HG02973 (cell line): Measurements from ENCODE around the gene TMEM63B.
"Not testable (repeated sequence)": the region's sequence is repeated elsewhere in the genome, so short reads cannot be mapped to it uniquely, and the experiment has no call there.

Experiments
- ATAC-seq: cut with Tn5 transposase; IDR thresholded peaks from one replicate; pipeline ENCODE4 v1.9.1; 2021; ENCODE audit warnings: moderate library complexity; ENCODE audit not compliant: unreplicated experiment

Gene TMEM63B

DNA sequence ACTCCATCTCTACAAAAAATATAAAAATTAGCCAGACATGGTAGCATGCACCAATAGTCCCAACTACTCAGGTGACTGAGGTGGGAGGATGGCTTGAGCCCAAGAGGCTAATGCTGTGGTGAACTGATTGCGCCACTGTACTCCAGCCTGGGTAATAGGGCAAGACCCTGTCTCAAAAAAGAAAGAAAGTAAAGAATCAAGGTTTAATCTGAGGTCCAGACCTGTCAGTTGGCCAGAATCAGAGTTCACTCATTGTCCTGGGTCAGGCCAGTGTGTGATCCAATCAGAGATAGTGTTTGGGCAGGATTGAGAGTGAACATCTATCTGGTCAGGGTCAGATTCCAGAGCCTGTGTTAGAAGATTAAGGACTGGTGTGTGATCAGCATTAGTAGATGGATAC lies 15.5 kb downstream of the TMEM63B start:
- no peak for ATAC-seq

DNA sequence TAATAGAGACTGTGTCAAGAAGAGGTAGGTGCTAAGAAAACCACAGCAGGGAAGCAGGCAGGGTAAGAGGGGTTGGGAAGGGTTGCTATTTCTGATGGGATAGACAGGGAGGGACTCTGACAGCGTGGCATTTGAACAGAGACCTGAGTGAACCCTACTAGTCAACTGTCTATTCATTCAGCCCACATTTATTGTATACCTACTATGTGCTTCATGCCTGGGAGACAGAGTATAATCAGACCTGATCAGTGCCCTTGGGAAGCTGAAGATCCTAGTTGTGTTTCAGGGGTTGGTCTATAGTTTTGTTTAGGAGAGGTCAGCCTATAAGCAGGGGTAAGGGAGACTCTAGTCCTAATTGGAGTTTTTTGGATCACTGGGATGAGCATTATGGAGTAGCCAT lies 16.4 kb downstream of the TMEM63B start:
- ATAC-seq = no peak

DNA sequence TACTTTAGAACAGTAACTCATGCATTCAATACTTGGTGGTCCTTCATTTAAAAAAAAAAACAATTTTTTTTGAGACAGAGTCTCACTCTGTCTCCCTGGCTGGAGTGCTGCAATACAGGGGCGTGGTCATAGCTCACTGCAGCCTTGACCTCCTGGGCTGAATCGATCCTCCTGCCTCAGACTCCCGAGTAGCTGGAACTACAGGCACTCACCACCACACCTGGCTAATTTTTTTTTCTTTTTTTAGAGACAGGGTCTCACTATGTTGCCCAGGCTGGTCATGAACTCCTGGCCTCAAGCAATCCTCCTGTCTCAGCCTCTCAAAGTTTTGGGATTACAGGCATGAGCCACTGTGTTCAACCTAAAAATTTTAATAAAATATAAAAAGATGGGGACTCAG lies 17.2 kb downstream of the TMEM63B start:
- not testable (repeated sequence) for ATAC-seq

DNA sequence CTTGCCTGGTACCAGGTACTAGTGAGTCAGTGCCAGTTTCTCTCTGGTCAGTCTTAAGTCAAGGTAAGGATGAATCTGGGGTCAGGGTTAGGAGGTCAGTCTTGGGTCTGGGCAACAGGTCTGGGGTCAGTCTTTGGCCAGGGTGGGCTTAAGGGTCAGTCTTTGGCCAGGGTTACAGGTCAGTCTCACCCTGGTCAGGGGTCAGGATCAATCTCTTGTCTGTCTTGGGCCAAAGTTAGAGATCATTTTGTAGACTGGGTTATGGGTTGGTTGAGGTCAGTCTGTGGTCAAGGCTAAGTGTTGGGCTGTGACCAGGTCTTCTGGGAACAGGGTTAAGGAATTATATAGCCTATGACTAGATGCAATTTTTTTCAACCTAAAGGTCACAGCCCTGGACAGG lies 18.5 kb downstream of the TMEM63B start:
- ATAC-seq = no peak

DNA sequence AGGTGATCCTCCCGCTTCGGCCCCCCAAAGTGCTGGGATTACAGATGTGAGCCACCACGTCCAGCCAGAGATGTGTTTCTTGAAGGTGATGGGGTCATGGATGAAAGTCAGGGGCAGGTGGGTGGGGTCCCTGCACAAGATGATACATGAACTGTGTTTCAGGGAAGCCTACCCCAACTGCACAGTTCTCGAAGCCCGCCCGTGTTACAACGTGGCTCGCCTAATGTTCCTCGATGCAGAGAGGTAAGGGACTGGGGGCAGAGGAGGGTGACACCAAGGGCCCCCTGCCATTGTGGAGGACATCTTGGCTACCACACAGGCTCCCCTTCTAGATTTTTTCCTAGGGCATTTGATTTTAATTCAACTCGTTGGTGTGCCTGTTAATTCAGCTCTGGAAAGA lies 19.3 kb downstream of the TMEM63B start:
- ATAC-seq = no peak

DNA sequence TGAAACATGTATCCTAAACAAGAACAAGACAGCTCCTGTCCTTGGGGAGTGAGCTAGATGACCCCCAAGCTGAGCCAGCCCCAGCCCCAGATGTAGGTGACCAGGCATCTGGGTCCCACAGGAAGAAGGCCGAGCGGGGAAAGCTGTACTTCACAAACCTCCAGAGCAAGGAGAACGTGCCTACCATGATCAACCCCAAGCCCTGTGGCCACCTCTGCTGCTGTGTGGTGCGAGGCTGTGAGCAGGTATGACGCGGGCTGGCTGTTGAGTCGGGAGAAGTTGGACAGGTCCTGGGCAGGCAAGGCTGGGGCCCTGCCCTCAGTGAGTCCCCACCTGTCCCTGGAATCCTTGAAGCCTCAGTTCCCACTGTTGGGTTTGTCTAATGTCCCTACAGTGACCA lies 19.9 kb downstream of the TMEM63B start:
- ATAC-seq = no peak

DNA sequence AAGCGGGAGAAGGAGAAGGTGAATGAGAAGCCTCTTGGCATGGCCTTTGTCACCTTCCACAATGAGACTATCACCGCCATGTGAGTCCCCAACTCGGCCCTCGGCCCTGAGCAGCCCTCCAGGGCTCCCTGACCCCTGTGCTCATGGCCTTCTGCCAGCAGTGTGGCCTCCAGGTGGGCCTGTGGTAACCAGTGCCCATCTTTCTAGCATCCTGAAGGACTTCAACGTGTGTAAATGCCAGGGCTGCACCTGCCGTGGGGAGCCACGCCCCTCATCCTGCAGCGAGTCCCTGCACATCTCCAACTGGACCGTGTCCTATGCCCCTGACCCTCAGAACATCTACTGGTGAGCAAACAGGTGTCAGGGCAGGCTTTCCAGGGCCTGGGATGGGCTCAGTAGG lies 21.0 kb downstream of the TMEM63B start:
- ATAC-seq = no peak

DNA sequence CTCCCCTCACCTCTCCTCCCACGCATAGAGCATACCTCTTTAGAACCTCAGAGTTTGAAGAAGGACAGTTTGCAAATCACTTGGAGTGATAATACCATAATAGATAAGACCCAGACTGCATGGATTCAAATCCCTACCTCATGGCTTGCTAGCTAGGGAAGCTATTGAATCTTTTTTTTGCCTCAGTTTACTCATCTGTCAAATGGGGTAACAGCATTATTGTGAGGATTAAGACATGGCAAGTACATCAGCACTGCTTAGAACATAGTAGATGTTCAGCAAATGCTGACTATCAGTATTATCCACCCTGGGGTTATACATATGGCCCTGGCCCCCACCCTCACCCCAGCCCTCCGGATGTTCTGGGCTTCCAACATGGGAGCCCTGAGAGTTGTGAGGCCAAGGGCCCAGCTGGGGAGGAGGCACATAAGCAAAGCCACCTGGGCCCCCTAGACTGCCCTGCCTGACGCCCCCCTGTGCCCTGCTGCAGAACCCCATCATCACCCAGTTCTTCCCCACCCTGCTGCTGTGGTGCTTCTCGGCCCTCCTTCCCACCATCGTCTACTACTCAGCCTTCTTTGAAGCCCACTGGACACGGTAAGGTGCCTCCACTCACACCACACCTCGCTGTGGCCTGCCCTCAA lies 22.1 kb downstream of the TMEM63B start:
- no peak for ATAC-seq

DNA sequence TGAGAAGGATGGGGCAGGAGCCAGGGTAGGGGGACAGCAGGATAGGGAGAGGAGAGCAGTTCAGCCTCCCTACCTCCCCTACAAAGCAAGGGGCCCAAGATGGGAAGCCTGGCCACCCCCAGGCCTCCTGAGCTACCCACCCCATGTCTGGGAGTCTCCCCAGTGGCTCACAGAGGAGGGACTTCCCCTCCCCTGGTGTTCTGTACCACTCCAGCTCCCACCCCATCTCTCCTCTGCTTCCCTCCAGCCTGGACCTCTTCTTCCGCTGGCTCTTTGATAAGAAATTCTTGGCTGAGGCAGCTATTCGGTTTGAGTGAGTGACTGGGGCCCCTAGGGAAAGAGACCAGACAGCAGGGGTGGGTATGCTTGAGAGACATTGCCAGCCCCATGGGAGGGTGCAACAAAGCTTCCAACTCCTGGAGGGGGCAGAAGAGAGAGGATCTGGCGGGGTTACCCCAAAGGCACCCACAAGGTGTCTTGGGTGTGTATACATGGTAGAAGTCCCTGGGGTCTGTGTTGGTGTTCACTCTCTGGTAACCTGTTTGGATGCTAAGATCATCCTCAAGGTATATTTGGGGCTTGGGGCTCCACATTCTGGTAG lies 23.1 kb downstream of the TMEM63B start:
- ATAC-seq = no peak

DNA sequence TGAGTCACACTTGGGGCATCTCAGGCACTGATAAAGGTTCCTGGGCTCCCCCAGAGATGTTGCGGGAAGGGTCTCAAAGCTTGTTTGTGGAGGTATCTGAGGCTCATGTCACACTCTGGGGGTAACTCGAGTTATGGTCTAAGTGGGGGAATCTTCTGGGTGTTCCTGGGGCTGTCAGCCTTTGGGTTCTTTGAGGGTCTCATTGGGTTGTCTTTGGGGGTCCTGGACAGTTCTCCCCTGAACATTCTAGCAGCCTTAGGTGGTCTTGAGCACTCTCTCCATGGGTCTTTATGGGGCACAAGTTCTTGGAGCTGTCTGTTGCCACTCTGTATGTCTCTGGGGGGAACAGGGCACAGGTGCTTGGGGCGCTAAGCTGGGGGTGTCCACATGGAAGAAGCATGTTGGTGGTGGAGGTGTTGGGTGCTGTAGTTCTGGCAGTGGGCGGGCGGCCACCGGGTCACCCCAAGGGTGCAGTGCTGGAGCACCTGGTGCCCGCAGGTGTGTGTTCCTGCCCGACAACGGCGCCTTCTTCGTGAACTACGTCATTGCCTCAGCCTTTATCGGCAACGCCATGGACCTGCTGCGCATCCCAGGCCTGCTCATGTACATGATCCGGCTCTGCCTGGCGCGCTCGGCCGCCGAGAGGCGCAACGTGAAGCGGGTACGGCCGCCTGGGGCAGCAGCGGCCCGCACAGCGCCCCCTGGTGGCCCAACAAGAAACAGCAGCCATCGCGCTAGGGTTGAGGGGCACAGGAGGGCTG lies 24.2 kb downstream of the TMEM63B start:
- peak; percentile 65 for ATAC-seq

DNA sequence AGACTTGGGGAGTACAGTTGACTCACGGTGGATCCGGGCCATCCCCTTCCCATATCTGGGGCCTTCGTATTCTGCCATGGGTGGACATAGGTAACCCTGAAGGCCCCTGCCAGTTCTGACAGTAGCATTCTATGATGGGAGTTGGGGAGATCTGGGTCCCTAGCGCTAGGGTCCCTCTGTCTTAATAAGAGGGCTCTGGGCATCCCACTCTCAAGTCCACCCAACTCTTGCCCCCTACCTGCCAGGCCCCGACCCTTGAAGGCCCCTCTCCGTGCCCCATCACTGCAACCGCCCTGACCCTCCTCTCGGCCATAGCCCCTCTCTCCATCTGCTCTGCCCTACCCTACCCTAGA lies 24.7 kb downstream of the TMEM63B start:
- no peak for ATAC-seq

DNA sequence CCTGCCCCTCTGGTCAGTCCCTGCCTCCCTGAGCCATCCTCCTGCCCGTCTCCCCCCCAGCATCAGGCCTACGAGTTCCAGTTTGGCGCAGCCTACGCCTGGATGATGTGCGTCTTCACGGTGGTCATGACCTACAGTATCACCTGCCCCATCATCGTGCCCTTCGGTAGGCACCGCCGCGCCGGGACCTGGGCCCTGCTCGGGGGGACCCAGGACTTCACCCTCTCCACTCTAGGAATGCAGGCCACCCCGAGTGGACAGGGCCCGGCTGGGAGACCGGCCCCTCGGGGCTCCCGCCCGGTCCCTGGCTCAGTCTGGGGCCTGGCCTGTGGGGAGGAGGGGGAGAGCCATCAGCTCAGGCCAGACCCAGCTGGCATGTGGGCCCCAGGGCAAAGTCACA lies 25.2 kb downstream of the TMEM63B start:
- ATAC-seq = no peak

DNA sequence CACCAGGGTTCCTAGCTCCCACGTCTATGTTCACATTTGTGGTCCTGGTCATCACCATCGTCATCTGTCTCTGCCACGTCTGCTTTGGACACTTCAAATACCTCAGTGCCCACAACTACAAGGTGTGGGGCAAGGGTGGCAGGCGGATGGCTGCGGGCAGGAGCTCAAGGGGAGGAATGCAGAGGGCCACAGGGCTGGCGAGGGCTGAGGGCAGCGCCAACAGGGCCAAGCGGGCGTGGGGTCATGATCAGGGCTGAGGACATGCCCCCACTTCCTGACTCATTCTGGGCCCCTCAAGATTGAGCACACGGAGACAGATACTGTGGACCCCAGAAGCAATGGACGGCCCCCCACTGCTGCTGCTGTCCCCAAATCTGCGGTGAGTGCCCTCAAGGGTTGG lies 26.7 kb downstream of the TMEM63B start:
- ATAC-seq = no peak

DNA sequence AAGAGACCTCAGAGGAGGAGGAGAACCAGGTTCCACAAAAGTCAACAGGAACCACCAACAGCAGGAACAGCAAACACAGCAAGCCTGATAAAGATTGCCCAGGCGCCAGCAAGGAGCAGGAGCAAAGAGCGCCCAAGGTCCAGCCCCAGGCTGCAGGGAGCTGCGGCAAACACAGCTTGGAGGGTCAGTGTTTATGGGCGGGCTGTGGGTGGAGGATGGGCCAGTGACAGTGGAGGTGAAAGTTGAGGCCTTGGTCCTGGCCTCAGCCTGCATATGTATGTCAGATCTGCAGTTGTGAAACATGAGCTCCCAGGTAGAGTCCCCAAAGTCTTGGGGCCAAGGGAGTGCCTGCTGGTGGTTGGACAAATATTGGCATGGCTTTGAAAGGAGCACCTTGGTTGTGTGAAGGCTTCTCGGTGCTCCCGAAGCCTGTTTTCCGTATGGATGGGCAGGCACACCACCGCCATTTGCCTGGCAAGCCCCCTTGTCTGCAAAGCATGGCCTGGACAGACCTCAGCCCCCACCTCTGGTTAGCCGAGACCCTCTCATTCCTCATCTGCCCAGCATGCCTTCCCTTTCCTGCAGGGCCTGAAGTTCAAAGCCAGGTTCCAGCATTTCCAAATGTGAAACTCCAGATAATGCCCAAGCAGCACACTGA lies 29.3 kb downstream of the TMEM63B start:
- no peak for ATAC-seq

DNA sequence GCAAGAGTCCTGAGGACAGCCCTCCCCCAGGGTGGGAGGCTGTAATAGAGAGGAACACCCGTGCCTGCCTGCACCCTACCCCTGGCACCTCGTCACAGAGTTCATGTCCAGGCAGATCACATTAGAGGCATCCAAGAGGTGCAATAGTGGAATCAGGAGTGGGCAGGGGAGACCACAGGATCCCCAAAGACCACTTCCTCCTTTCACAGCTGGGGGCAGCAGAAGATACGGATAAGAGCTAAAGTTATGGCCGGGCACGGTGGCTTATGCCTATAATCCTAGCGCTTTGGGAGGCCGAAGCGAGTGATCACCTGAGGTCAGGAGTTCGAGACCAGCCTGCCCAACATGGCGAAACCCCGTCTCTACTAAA lies 29.8 kb downstream of the TMEM63B start:
- ATAC-seq = no peak

DNA sequence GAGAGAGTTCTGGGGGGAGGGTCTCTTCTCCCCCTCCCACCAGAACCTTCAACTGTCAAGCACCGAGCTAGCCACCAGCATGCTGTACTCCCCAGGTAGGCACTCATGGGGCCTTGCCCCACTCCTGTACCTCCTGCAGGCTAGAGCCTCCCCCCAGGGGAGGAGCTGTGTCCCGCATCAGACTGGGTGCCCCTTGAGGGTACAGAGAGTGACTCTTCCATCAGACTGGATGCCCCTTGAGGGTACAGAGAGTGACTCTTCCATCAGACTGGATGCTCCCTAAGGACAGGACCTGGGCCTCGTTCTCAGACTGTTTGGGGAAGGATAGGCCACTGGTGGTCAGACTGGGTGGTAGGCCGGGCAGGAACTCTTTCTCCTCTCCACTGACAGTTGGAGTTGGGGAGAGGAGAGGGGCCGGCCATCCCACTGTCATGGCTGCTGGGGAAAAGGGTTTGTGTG lies 31.4 kb downstream of the TMEM63B start, which contains the start of gene CAPN11:
Gene CAPN11 (plus strand): TSS at position 51 of the 459 bp plus-strand sequence. CDS start 29 bp downstream, at position 80.
- no peak for ATAC-seq

DNA sequence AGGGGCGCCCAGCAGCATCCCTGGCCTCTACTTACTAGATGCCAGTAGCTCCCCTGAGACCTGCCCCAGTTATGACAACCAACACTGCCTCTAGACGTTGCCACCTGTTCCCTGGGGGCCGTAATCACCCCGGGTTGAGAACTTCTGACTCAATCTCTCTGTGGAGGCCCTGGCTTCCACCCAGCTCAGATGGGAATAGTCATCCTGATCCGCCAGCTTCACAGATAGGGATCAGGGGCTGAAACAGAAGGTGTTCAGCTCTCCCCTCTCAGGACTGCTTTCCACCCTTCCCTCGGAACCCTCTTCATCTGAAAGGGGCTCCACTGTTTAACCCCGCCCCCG lies 34.6 kb downstream of the TMEM63B start:
- no peak for ATAC-seq

DNA sequence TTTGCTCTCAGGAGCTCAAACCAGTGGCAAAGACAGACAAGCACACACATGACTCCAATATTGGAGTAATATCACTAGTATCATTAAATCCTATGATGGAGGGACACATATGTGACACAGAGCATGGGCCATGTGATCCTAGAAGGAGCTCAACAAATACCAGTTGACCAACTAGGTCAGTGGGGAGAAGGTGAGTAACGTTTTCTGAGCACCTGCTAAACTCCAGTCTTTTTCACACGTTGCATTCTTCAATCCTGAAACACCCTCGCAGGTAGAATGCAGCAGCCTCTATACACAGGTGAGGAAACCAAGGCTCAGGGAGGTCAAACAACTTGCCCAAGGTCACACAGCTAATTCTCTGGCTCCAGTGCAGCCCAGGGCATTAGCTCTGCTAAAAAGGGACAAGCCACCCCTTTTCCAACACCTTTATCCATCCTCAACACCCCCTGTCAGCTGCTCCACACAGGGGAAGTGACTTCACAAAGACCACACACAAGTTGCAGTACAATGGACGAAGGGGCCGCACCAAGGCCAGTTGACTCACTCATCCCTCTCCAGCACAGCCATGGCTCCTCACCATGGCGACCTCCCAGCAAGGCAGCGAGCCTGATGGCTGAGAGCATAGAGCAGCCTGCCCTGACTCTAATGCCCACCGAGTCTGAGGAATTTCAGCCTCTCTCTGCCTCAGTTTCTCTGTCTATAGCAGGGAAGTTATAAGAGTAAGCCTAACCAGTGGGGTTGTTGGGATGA lies 35.7 kb downstream of the TMEM63B start:
- no peak for ATAC-seq

DNA sequence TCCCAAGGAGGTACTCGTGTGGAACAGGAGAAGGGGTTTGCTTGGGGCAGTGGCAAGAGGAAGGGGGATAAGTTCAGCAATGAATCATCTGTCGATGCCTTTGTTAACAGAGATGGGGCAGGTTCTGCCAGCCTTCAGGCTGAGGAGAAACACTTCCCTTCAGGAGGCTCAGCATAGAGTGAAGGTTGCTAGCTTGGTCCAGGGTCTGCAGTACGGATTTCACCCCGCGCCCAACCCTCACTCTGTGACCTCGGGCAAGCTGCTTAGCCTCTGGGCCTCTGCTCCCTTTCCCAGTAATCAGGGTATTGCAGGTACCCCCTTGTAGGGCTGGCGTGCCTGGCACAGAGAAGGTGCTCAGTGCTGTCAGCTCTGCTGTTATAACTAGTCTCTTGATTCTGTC lies 38.8 kb downstream of the TMEM63B start:
- ATAC-seq = no peak

DNA sequence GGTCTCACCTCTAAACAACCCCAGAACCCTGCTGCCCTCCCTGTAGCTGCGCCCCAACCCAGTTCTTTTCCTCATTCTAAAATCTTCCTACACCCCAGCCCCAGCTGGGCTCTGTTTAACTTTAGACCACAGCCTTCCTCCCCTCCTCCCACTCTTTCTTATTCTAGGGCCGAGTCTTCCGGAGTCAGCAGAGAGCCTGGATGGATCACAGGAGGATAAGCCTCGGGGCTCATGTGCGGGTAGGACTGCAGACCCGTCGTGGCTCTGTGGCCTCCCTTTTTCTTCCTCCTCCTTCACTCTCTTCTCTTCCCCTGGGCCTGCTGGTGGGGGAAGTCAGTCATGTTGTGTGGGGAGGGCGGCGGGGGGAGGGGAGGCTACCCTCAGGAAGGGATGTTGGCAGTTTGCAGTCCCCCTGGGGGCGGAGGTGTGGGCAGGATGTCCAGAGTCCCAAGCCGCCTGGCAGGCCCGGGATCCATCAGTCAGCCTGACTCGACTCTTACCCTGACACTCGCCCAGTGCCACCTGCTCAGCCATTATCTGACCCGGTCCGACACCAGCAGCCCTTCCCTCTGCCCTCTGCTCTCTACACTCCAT lies 39.3 kb downstream of the TMEM63B start:
- ATAC-seq = no peak

DNA sequence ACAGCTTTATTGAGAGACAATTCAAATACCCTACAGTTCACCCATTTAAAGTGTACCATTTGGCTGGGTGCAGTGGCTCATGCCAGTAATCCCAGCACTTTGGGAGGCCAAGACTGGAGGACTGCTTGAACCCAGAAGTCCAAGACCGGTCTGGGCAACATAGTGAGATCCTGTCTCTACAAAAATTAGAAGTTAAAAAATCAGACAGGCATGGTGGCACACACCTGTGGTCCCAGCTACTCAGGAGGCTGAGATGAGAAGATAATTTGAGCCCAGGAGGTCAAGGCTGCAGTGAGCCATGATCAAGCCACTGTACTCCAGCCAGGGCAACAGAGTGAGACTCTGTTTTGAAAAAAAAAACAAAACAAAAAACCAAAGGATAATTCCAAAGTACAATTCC lies 40.2 kb downstream of the TMEM63B start:
- ATAC-seq = no peak
